ENCODE results near the gene RGCC. TPM values are rescaled to one million over a fixed set of nuclear protein-coding genes. Genes with fewer than 3 reads are reported as not detected.
"Not testable (repeated sequence)": the region's sequence is repeated elsewhere in the genome, so short reads cannot be mapped to it uniquely, and the experiment has no call there.

The RGCC gene
- total RNA-seq, 4 donors from 2014 or later = 29.0 to 522 (median 319) TPM

- intact Hi-C loops (cut with DNase I; ENCODE audit: low total_unique reads) = no loop called here
- H3K9me3 ChIP-seq = no peaks in the 10 kb centered on the region
- H3K4me3 ChIP-seq = no peak overlapping the region
Observed at GRCh38 chr13:41502031-41502430, 44.7 kb downstream of the RGCC start.

GRCh38 chr13:41502673-41503072 lies 45.3 kb downstream of the RGCC start:
- Histone ChIP-seq H3K27me3 (no peaks in the 10 kb centered on the region), H3K9me3 (no peaks in the 10 kb centered on the region), H3K27ac (no peak overlapping the region), H3K36me3 (no peaks in the 10 kb centered on the region), H3K4me1 (no peaks in the 10 kb centered on the region), H3K4me3 (no peak overlapping the region)
- TF ChIP-seq CTCF (IDR thresholded peaks at IDR 0.05) (no peak), POLR2A (IDR thresholded peaks at IDR 0.05) (no peak)
- no peak for DNase-seq
- intact Hi-C loops (cut with DNase I; ENCODE audit: low total_unique reads) = no loop called here

More at GRCh38 chr13:41502031-41502430, 44.7 kb downstream of the RGCC start:
- no peak overlapping the region for H3K27ac ChIP-seq
- H3K27me3 ChIP-seq = no peaks in the 10 kb centered on the region
- H3K4me1 ChIP-seq = no peaks in the 10 kb centered on the region
- no peak for DNase-seq
- TF ChIP-seq POLR2A (IDR thresholded peaks at IDR 0.05) = no peak
- TF ChIP-seq CTCF (IDR thresholded peaks at IDR 0.05) = no peak
- no peaks in the 10 kb centered on the region for H3K36me3 ChIP-seq

- Histone ChIP-seq H3K27me3 (no peaks in the 10 kb centered on the region), H3K4me3 (no peak overlapping the region), H3K36me3 (no peaks in the 10 kb centered on the region), H3K4me1 (no peaks in the 10 kb centered on the region), H3K27ac (no peak overlapping the region), H3K9me3 (no peaks in the 10 kb centered on the region)
- intact Hi-C loops (cut with DNase I; ENCODE audit: low total_unique reads) = no loop called here
- DNase-seq = no peak
- TF ChIP-seq POLR2A (IDR thresholded peaks at IDR 0.05) (no peak), CTCF (IDR thresholded peaks at IDR 0.05) (no peak)
Observed at GRCh38 chr13:41503356-41503755, 46.0 kb downstream of the RGCC start.

GRCh38 chr13:41504657-41505056 lies 47.3 kb downstream of the RGCC start:
- intact Hi-C loops (cut with DNase I; ENCODE audit: low total_unique reads); H3K4me1 ChIP-seq; H3K36me3 ChIP-seq; H3K9me3 ChIP-seq; H3K27ac ChIP-seq; DNase-seq; H3K27me3 ChIP-seq; H3K4me3 ChIP-seq: not testable (repeated sequence)

GRCh38 chr13:41505209-41505835 lies 48.0 kb downstream of the RGCC start:
- no peaks in the 10 kb centered on the region for H3K4me1 ChIP-seq
- TF ChIP-seq CTCF (IDR thresholded peaks at IDR 0.05) = no peak
- no peak for TF ChIP-seq POLR2A (IDR thresholded peaks at IDR 0.05)
- no peak for DNase-seq
- intact Hi-C loops (cut with DNase I; ENCODE audit: low total_unique reads) = no loop called here
- no peak overlapping the region for H3K4me3 ChIP-seq
- H3K36me3 ChIP-seq = no peaks in the 10 kb centered on the region
- no peaks in the 10 kb centered on the region for H3K27me3 ChIP-seq
- H3K9me3 ChIP-seq = no peaks in the 10 kb centered on the region
- no peak overlapping the region for H3K27ac ChIP-seq

- Histone ChIP-seq H3K4me1 (no peaks in the 10 kb centered on the region), H3K4me3 (no peak overlapping the region), H3K36me3 (no peaks in the 10 kb centered on the region), H3K9me3 (no peaks in the 10 kb centered on the region), H3K27ac (no peak overlapping the region), H3K27me3 (no peaks in the 10 kb centered on the region)
- TF ChIP-seq POLR2A (IDR thresholded peaks at IDR 0.05) (no peak), CTCF (IDR thresholded peaks at IDR 0.05) (no peak)
- no peak for DNase-seq
- intact Hi-C loops (cut with DNase I; ENCODE audit: low total_unique reads) = no loop called here
Observed at GRCh38 chr13:41506312-41506711, 49.0 kb downstream of the RGCC start.

Data from uterus (tissue), 4 donors.